HepG2 (cell line): ENCODE data around the gene RPS25. TPM values are rescaled to one million over a fixed set of nuclear protein-coding genes. Genes with fewer than 3 reads are reported as not detected.

Experiments
- CBFB ChIP-seq: sonication (generic); formaldehyde crosslinking; IDR thresholded peaks from 2 replicates; pipeline ENCODE4 v1.4.0; 2020; ENCODE audit warnings: missing genetic modification reagents
- GATA4 ChIP-seq: sonication (generic); IDR thresholded peaks from 2 replicates; pipeline ENCODE4 v1.6.1; 2016; ENCODE audit warnings: antibody characterized with exemption, low read depth, borderline replicate concordance
- KDM5B ChIP-seq: sonication (generic); formaldehyde crosslinking; IDR thresholded peaks from 2 replicates; pipeline ENCODE4 v1.4.0; 2020; ENCODE audit warnings: missing genetic modification reagents, mild to moderate bottlenecking, borderline replicate concordance
- KLF11 ChIP-seq: IDR thresholded peaks from 2 replicates; pipeline ENCODE4 v1.6.1; 2016; ENCODE audit warnings: missing compliant biosample characterization
- MTF1 ChIP-seq: sonication (generic); formaldehyde crosslinking; IDR thresholded peaks from 2 replicates; pipeline ENCODE4 v1.5.0; 2020; ENCODE audit warnings: missing genetic modification reagents
- POLR2A ChIP-seq, 2 experiments: IDR thresholded peaks; 2 replicates each; pipeline ENCODE4 v1.6.1; 2011; ENCODE audit warnings: low read depth in 2 of 2, low read length in 2 of 2, mild to moderate bottlenecking in 1 of 2, moderate library complexity in 1 of 2; ENCODE audit not compliant: insufficient read depth in 1 of 2
- PRMT3 ChIP-seq: sonication (generic); formaldehyde crosslinking; IDR thresholded peaks from 2 replicates; pipeline ENCODE4 v1.8.1; 2022; ENCODE audit warnings: low read depth, mild to moderate bottlenecking, moderate library complexity, missing genetic modification reagents, borderline replicate concordance
- SMAD3 ChIP-seq: sonication (generic); formaldehyde crosslinking; IDR thresholded peaks from 2 replicates; pipeline ENCODE4 v1.4.0; 2020; ENCODE audit warnings: missing genetic modification reagents
- TARDBP ChIP-seq: sonication (generic); formaldehyde crosslinking; IDR thresholded peaks from 2 replicates; pipeline ENCODE4 v1.8.0; 2022; ENCODE audit warnings: mild to moderate bottlenecking, missing genetic modification reagents
- XRCC5 ChIP-seq: fragments of 200-400 bp; formaldehyde crosslinking; optimal IDR thresholded peaks from 2 replicates; pipeline ENCODE3; 2017; ENCODE audit warnings: mild to moderate bottlenecking, low read length
- ZFP36 ChIP-seq: fragments of 150-350 bp; IDR thresholded peaks from 2 replicates; pipeline ENCODE4 v1.6.1; 2018; ENCODE audit warnings: borderline replicate concordance, low read length, low read depth; ENCODE audit not compliant: partially characterized antibody
- ZNF260 ChIP-seq: sonication (generic); formaldehyde crosslinking; IDR thresholded peaks from 2 replicates; pipeline ENCODE4 v1.4.0; 2020; ENCODE audit warnings: missing genetic modification reagents, low read depth, mild to moderate bottlenecking, borderline replicate concordance
- ZNF317 ChIP-seq: sonication (generic); formaldehyde crosslinking; IDR thresholded peaks from 2 replicates; pipeline ENCODE4 v1.5.0; 2020; ENCODE audit warnings: mild to moderate bottlenecking, missing genetic modification reagents
- ZNF543 ChIP-seq: sonication (generic); formaldehyde crosslinking; IDR thresholded peaks from 2 replicates; pipeline ENCODE4 v1.4.0; 2020; ENCODE audit warnings: mild to moderate bottlenecking, missing genetic modification reagents
- ZNF572 ChIP-seq: sonication (generic); formaldehyde crosslinking; IDR thresholded peaks from 2 replicates; pipeline ENCODE4 v1.5.1; 2020; ENCODE audit warnings: mild to moderate bottlenecking, missing genetic modification reagents
- ZNF788 ChIP-seq: sonication (generic); formaldehyde crosslinking; IDR thresholded peaks from 2 replicates; pipeline ENCODE4 v1.5.0; 2020; ENCODE audit warnings: mild to moderate bottlenecking, missing genetic modification reagents, borderline replicate concordance
- ZSCAN21 ChIP-seq: sonication (generic); formaldehyde crosslinking; IDR thresholded peaks from 2 replicates; pipeline ENCODE4 v1.8.0; 2022; ENCODE audit warnings: mild to moderate bottlenecking, missing genetic modification reagents, moderate library complexity, borderline replicate concordance
- polyA plus RNA-seq, 8 experiments: library from polyadenylated mRNA; depleted of rRNA in 3 of 8; stranded (reverse) in 7 of 8; unstranded in 1 of 8; fragments of >200 nt; fragmentation: Illumina TruSeq in 4 of 8; extraction: Trizol in 4 of 8; gene quantifications; 2 replicates each; pipeline versions ENCODE4 v1.2.1 to v1.2.3, GENCODE V29; 2011 to 2016; ENCODE audit warnings: low read depth in 4 of 8, missing spikeins in 1 of 8, mixed read lengths in 1 of 8; ENCODE audit not compliant: insufficient read depth in 1 of 8
- total RNA-seq, 5 experiments: library from RNA; depleted of rRNA; stranded (reverse); fragments of >200 nt; fragmentation: Illumina TruSeq; extraction: Trizol; gene quantifications; 2 replicates each; pipeline ENCODE4 v1.2.3, GENCODE V29; 2016; ENCODE audit warnings: low read depth in 1 of 5
- TF ChIP-seq, protein P1 (sequence below): IDR thresholded peaks from 2 replicates; pipeline ENCODE4 v1.6.1; 2012; ENCODE audit warnings: low read depth, low read length, improper control_type of control experiment
- TF ChIP-seq, protein P2 (sequence below): sonication (generic); formaldehyde crosslinking; conservative IDR thresholded peaks from 2 replicates; pipeline ENCODE4 v1.4.0; 2020; ENCODE audit warnings: missing genetic modification reagents
- TF ChIP-seq, protein P3 (sequence below): sonication (generic); formaldehyde crosslinking; conservative IDR thresholded peaks from 2 replicates; pipeline ENCODE4 v1.8.0; 2022; ENCODE audit warnings: mild to moderate bottlenecking, moderate library complexity, missing genetic modification reagents
- TF ChIP-seq, protein P4 (sequence below): sonication (generic); IDR thresholded peaks from 2 replicates; pipeline ENCODE4 v1.6.1; 2016; ENCODE audit warnings: low read depth, borderline replicate concordance
- TF ChIP-seq, protein P5 (sequence below): sonication (generic); formaldehyde crosslinking; IDR thresholded peaks from 2 replicates; pipeline ENCODE4 v1.5.0; 2020; ENCODE audit warnings: missing genetic modification reagents
- TF ChIP-seq, protein P6 (sequence below): fragments of 450-650 bp; IDR thresholded peaks from 2 replicates; pipeline ENCODE4 v1.6.1; 2017

The RPS25 gene
- total and polyA plus RNA-seq, 2 of the 13 experiments (the other 11 are each of a cell fraction or from before 2014, with no cell fraction given) = 839 to 1,415 TPM

DNA sequence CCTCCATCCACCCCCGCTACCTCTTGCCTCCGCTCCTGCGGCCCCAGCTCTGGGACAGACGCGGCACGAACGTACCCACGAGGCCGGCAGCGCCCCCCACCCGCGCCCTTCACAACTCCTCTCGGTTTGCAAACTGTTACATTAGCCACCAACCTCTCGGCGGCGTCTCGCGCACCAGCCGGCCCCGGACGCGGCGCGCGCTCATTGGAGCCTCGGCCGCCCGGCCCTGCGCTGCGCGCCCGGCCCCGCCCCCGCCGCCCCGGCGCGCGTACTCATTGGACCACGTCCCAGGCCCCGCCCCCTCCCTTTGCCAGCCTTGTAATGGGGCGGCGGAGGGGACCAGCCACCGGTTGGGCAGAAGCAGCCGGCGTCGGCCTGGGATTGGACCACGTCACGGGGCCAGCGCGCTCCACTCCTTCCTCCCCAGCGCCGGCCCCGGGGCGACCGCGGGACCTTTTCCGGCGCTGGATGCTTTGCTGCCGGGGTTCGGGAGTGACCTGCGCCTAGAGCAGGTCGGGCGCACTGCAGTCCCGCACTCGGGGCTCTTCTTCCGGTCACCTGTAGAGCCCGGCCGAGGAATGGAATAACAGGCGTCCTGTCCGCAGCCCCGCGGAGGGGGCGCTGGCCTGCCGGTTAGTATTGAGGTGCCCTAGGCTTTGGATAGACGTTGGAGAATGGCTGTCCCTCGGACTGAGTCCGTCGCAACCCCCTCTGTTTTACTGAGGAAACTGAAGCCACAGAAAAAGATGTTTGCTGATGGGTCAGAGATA is 39.0 kb upstream of the RPS25 start, which contains the start of gene HYOU1 (continued):
- TF ChIP-seq, protein P1, sequence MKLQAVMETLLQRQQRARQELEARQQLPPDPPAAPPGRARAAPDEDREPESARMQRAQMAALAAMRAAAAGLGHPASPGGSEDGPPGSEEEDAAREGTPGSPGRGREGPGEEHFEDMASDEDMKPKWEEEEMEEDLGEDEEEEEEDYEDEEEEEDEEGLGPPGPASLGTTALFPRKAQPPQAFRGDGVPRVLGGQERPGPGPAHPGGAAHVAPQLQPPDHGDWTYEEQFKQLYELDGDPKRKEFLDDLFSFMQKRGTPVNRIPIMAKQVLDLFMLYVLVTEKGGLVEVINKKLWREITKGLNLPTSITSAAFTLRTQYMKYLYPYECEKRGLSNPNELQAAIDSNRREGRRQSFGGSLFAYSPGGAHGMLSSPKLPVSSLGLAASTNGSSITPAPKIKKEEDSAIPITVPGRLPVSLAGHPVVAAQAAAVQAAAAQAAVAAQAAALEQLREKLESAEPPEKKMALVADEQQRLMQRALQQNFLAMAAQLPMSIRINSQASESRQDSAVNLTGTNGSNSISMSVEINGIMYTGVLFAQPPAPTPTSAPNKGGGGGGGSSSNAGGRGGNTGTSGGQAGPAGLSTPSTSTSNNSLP = no peak
- TF ChIP-seq XRCC5 = peak; percentile 79
- no peak for TF ChIP-seq CBFB (CRISPR knock-in tag)
- peak; percentile 66; the same call in 1 of the 2 replicates for TF ChIP-seq KDM5B (CRISPR knock-in tag)
- TF ChIP-seq KLF11 (CRISPR knock-in tag) = no peak
- TF ChIP-seq, protein P2, sequence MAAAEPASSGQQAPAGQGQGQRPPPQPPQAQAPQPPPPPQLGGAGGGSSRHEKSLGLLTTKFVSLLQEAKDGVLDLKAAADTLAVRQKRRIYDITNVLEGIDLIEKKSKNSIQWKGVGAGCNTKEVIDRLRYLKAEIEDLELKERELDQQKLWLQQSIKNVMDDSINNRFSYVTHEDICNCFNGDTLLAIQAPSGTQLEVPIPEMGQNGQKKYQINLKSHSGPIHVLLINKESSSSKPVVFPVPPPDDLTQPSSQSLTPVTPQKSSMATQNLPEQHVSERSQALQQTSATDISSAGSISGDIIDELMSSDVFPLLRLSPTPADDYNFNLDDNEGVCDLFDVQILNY = no peak
- no peak for TF ChIP-seq ZNF572 (CRISPR knock-in tag)
- TF ChIP-seq ZNF317 = peak; percentile 43; the same call in 1 of the 2 replicates
- no peak for TF ChIP-seq PRMT3 (CRISPR knock-in tag)
- no peak for TF ChIP-seq MTF1
- TF ChIP-seq, protein P3, sequence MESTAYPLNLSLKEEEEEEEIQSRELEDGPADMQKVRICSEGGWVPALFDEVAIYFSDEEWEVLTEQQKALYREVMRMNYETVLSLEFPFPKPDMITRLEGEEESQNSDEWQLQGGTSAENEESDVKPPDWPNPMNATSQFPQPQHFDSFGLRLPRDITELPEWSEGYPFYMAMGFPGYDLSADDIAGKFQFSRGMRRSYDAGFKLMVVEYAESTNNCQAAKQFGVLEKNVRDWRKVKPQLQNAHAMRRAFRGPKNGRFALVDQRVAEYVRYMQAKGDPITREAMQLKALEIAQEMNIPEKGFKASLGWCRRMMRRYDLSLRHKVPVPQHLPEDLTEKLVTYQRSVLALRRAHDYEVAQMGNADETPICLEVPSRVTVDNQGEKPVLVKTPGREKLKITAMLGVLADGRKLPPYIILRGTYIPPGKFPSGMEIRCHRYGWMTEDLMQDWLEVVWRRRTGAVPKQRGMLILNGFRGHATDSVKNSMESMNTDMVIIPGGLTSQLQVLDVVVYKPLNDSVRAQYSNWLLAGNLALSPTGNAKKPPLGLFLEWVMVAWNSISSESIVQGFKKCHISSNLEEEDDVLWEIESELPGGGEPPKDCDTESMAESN = no peak
- TF ChIP-seq ZNF543 (CRISPR knock-in tag) = no peak
- no peak for TF ChIP-seq ZFP36
- TF ChIP-seq GATA4 = no peak
- TF ChIP-seq, protein P4, sequence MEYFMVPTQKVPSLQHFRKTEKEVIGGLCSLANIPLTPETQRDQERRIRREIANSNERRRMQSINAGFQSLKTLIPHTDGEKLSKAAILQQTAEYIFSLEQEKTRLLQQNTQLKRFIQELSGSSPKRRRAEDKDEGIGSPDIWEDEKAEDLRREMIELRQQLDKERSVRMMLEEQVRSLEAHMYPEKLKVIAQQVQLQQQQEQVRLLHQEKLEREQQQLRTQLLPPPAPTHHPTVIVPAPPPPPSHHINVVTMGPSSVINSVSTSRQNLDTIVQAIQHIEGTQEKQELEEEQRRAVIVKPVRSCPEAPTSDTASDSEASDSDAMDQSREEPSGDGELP = peak; percentile 67; the same call in 1 of the 2 replicates
- TF ChIP-seq ZNF788 (CRISPR knock-in tag) = peak; percentile 33
- TF ChIP-seq SMAD3 (CRISPR knock-in tag) = peak; percentile 18; the same call in 1 of the 2 replicates
- TF ChIP-seq, protein P5, sequence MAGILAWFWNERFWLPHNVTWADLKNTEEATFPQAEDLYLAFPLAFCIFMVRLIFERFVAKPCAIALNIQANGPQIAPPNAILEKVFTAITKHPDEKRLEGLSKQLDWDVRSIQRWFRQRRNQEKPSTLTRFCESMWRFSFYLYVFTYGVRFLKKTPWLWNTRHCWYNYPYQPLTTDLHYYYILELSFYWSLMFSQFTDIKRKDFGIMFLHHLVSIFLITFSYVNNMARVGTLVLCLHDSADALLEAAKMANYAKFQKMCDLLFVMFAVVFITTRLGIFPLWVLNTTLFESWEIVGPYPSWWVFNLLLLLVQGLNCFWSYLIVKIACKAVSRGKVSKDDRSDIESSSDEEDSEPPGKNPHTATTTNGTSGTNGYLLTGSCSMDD (CRISPR knock-in tag) = no peak
- no peak for TF ChIP-seq ZNF260 (CRISPR knock-in tag)
- peak; percentile 3; the same call in 1 of the 2 replicates for TF ChIP-seq ZSCAN21 (CRISPR knock-in tag)
- peak; percentile 32; the same call in 1 of the 2 replicates for TF ChIP-seq TARDBP (CRISPR knock-in tag)
- peak; percentile 72 to 75 for TF ChIP-seq POLR2A (IDR thresholded peaks at IDR 0.05; ENCODE audit: insufficient read depth in 1 of 2, low read depth in 2 of 2, low read length in 2 of 2)
- TF ChIP-seq, protein P6, sequence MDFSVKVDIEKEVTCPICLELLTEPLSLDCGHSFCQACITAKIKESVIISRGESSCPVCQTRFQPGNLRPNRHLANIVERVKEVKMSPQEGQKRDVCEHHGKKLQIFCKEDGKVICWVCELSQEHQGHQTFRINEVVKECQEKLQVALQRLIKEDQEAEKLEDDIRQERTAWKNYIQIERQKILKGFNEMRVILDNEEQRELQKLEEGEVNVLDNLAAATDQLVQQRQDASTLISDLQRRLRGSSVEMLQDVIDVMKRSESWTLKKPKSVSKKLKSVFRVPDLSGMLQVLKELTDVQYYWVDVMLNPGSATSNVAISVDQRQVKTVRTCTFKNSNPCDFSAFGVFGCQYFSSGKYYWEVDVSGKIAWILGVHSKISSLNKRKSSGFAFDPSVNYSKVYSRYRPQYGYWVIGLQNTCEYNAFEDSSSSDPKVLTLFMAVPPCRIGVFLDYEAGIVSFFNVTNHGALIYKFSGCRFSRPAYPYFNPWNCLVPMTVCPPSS = no peak
